ENCODE measurements around the gene SLC2A10. TPM values are rescaled to one million over a fixed set of nuclear protein-coding genes. Genes with fewer than 3 reads are reported as not detected.

Gene SLC2A10
- total RNA-seq, 1 experiment from 2014 or later = 0.05 TPM

- ChIA-PET CTCF (no interaction called here), POLR2A (no interaction called here), RAD21 (ENCODE audit: low non-redundant PET in 1 of 2, low total read pairs in 2 of 2, uncharacterized antibody in 2 of 2, unreplicated experiment in 2 of 2) (no interaction called here)
- ATAC-seq (no peak), DNase-seq (ENCODE audit: low read depth, low spot score) (no peak)
- Histone ChIP-seq H3K27ac (ENCODE audit: low read depth, low read length) (no peak overlapping the region), H3K4me2 (ENCODE audit: low read length) (no peak overlapping the region), H2AFZ (ENCODE audit: low read depth, low read length, poor library complexity, severe bottlenecking) (no peak overlapping the region), H3K9me2 (ENCODE audit: insufficient read depth) (no peaks in the 10 kb centered on the region), H4K20me1 (ENCODE audit: insufficient read depth) (no peaks in the 10 kb centered on the region), H3K4me3 (replicated peaks in 1 of 2; ENCODE audit: low read depth in 1 of 2, low read length in 2 of 2) (no peak overlapping the region), H3K36me3 (ENCODE audit: control insufficient read depth in 1 of 2, insufficient read depth in 2 of 2, low read length in 2 of 2) (no peaks in the 10 kb centered on the region), H3K9me3 (ENCODE audit: control insufficient read depth in 1 of 2, insufficient read depth in 1 of 2, low read depth in 1 of 2, low read length in 2 of 2) (peaks cover 0 to 8% of the 10 kb centered on the region in 2 experiments; a peak in 1 of 4 replicates), H3K27me3 (ENCODE audit: insufficient read depth, low read length) (0 out of 2 replicates have a peak, but pooled peaks cover 5% of the 10 kb centered on the region), H3K79me2 (ENCODE audit: insufficient read depth, low read length) (no peaks in the 10 kb centered on the region), H3K4me1 (ENCODE audit: control insufficient read depth in 1 of 2, insufficient read depth in 2 of 2, low read length in 2 of 2) (no peaks in the 10 kb centered on the region), H3K9ac (ENCODE audit: low read length) (no peak overlapping the region)
- intact Hi-C loops (cut with micrococcal nuclease) = no loop called here
- TF ChIP-seq SP1 (IDR thresholded peaks at IDR 0.05; ENCODE audit: low read depth) = no peak
- TF ChIP-seq JUND (IDR thresholded peaks at IDR 0.05) = no peak
- TF ChIP-seq ZFX (IDR thresholded peaks at IDR 0.05) = no peak
- TF ChIP-seq FOSL1 (IDR thresholded peaks at IDR 0.05; ENCODE audit: low read depth) = no peak
- no peak for TF ChIP-seq ZBTB33 (IDR thresholded peaks at IDR 0.05; ENCODE audit: extremely low read depth, insufficient replicate concordance, low read length)
- no peak for TF ChIP-seq EZH2phosphoT487 (IDR thresholded peaks at IDR 0.05; ENCODE audit: borderline replicate concordance)
- no peak for TF ChIP-seq CBX3 (IDR thresholded peaks at IDR 0.05; ENCODE audit: low read depth)
- no peak for TF ChIP-seq ZNF274 (IDR thresholded peaks at IDR 0.05; ENCODE audit: low read depth, low read length)
- no peak for TF ChIP-seq ELF1 (IDR thresholded peaks at IDR 0.05; ENCODE audit: borderline replicate concordance, low read depth)
- no peak for TF ChIP-seq SIN3A (IDR thresholded peaks at IDR 0.05; ENCODE audit: low read depth)
- no TSS peak for BruUV-seq (replicated peaks)
These were observed 49.0 kb upstream of the SLC2A10 start for GRCh38 chr20:46660487-46660886.

- Histone ChIP-seq H3K9me2 (ENCODE audit: insufficient read depth) (no peaks in the 10 kb centered on the region), H3K36me3 (ENCODE audit: control insufficient read depth in 1 of 2, insufficient read depth in 2 of 2, low read length in 2 of 2) (no peaks in the 10 kb centered on the region), H3K4me2 (ENCODE audit: low read length) (no peak overlapping the region), H3K9me3 (ENCODE audit: control insufficient read depth in 1 of 2, insufficient read depth in 1 of 2, low read depth in 1 of 2, low read length in 2 of 2) (peaks cover 0 to 8% of the 10 kb centered on the region in 2 experiments; a peak in 1 of 4 replicates), H4K20me1 (ENCODE audit: insufficient read depth) (no peaks in the 10 kb centered on the region), H2AFZ (ENCODE audit: low read depth, low read length, poor library complexity, severe bottlenecking) (no peak overlapping the region), H3K9ac (ENCODE audit: low read length) (no peak overlapping the region), H3K4me1 (ENCODE audit: control insufficient read depth in 1 of 2, insufficient read depth in 2 of 2, low read length in 2 of 2) (no peaks in the 10 kb centered on the region), H3K4me3 (replicated peaks in 1 of 2; ENCODE audit: low read depth in 1 of 2, low read length in 2 of 2) (no peak overlapping the region), H3K27me3 (ENCODE audit: insufficient read depth, low read length) (0 out of 2 replicates have a peak, but pooled peaks cover 5% of the 10 kb centered on the region), H3K79me2 (ENCODE audit: insufficient read depth, low read length) (no peaks in the 10 kb centered on the region), H3K27ac (ENCODE audit: low read depth, low read length) (no peak overlapping the region)
- ATAC-seq (no peak), DNase-seq (ENCODE audit: low read depth, low spot score) (no peak)
- no TSS peak for BruUV-seq (replicated peaks)
- CTCF ChIA-PET = no interaction called here
- intact Hi-C loops (cut with micrococcal nuclease) = no loop called here
- POLR2A ChIA-PET = no interaction called here
- RAD21 ChIA-PET (ENCODE audit: low non-redundant PET in 1 of 2, low total read pairs in 2 of 2, uncharacterized antibody in 2 of 2, unreplicated experiment in 2 of 2) = no interaction called here
- TF ChIP-seq REST (IDR thresholded peaks at IDR 0.05; ENCODE audit: low read depth) = no peak
- no peak for TF ChIP-seq SIN3A (IDR thresholded peaks at IDR 0.05; ENCODE audit: low read depth)
- no peak for TF ChIP-seq FOSL1 (IDR thresholded peaks at IDR 0.05; ENCODE audit: low read depth)
- no peak for TF ChIP-seq YY1 (IDR thresholded peaks at IDR 0.05; ENCODE audit: extremely low read depth, insufficient replicate concordance, low read depth, low read length)
- no peak for TF ChIP-seq ATF3 (IDR thresholded peaks at IDR 0.05)
- TF ChIP-seq POLR2AphosphoS5 (IDR thresholded peaks at IDR 0.05; ENCODE audit: low read depth, low read length) = no peak
- no peak for TF ChIP-seq EGR1 (IDR thresholded peaks at IDR 0.05; ENCODE audit: low read depth)
- TF ChIP-seq ELF1 (IDR thresholded peaks at IDR 0.05; ENCODE audit: borderline replicate concordance, low read depth) = no peak
These were observed 47.8 kb upstream of the SLC2A10 start for GRCh38 chr20:46661659-46662058.
